HG02798 (cell line): ENCODE data around the gene EEF1AKMT1.

Source experiments
- ATAC-seq: cut with Tn5 transposase; IDR thresholded peaks from one replicate; pipeline ENCODE4 v1.9.1; 2021; ENCODE audit warnings: mild to moderate bottlenecking; ENCODE audit not compliant: unreplicated experiment, poor library complexity

EEF1AKMT1 gene

GRCh38 chr13:20773194-20774080 lies at the start of gene EEF1AKMT1:
Gene EEF1AKMT1 (minus strand): TSS chr13:20773961. CDS start chr13:20757598, 16,363 bp downstream.
- ATAC-seq = peak; percentile 92

- no peak for ATAC-seq
Measured at GRCh38 chr13:20823071-20823470, 49.3 kb upstream of the EEF1AKMT1 start.

- ATAC-seq = no peak
Measured at GRCh38 chr13:20822406-20822805, 48.6 kb upstream of the EEF1AKMT1 start.

- no peak for ATAC-seq
Measured at GRCh38 chr13:20819715-20820114, 46.0 kb upstream of the EEF1AKMT1 start.

GRCh38 chr13:20815464-20815863 lies 41.7 kb upstream of the EEF1AKMT1 start:
- ATAC-seq = no peak

GRCh38 chr13:20814224-20814910 lies 40.6 kb upstream of the EEF1AKMT1 start:
- ATAC-seq = no peak

GRCh38 chr13:20812890-20813289 lies 39.1 kb upstream of the EEF1AKMT1 start:
- no peak for ATAC-seq

- ATAC-seq = no peak
Measured at GRCh38 chr13:20810808-20811207, 37.0 kb upstream of the EEF1AKMT1 start.

- ATAC-seq = no peak
Measured at GRCh38 chr13:20808874-20809273, 35.1 kb upstream of the EEF1AKMT1 start.

- ATAC-seq = no peak
Measured at GRCh38 chr13:20803180-20803965, 29.6 kb upstream of the EEF1AKMT1 start.

GRCh38 chr13:20801707-20802106 lies 27.9 kb upstream of the EEF1AKMT1 start:
- ATAC-seq = no peak

- ATAC-seq = no peak
Measured at GRCh38 chr13:20799726-20800416, 26.1 kb upstream of the EEF1AKMT1 start.

GRCh38 chr13:20798027-20798426 lies 24.3 kb upstream of the EEF1AKMT1 start:
- no peak for ATAC-seq

- no peak for ATAC-seq
Measured at GRCh38 chr13:20796791-20797508, 23.2 kb upstream of the EEF1AKMT1 start.

GRCh38 chr13:20789665-20790064 lies 15.9 kb upstream of the EEF1AKMT1 start:
- no peak for ATAC-seq

- ATAC-seq = no peak
Measured at GRCh38 chr13:20788312-20788711, 14.6 kb upstream of the EEF1AKMT1 start.

GRCh38 chr13:20787180-20787579 lies 13.4 kb upstream of the EEF1AKMT1 start:
- no peak for ATAC-seq

GRCh38 chr13:20782116-20782708 lies 8.5 kb upstream of the EEF1AKMT1 start:
- ATAC-seq = peak; percentile 72

- no peak for ATAC-seq
Measured at GRCh38 chr13:20780317-20780716, 6.6 kb upstream of the EEF1AKMT1 start.
